ENCODE results near the gene AP1AR.

Gene AP1AR

DNA sequence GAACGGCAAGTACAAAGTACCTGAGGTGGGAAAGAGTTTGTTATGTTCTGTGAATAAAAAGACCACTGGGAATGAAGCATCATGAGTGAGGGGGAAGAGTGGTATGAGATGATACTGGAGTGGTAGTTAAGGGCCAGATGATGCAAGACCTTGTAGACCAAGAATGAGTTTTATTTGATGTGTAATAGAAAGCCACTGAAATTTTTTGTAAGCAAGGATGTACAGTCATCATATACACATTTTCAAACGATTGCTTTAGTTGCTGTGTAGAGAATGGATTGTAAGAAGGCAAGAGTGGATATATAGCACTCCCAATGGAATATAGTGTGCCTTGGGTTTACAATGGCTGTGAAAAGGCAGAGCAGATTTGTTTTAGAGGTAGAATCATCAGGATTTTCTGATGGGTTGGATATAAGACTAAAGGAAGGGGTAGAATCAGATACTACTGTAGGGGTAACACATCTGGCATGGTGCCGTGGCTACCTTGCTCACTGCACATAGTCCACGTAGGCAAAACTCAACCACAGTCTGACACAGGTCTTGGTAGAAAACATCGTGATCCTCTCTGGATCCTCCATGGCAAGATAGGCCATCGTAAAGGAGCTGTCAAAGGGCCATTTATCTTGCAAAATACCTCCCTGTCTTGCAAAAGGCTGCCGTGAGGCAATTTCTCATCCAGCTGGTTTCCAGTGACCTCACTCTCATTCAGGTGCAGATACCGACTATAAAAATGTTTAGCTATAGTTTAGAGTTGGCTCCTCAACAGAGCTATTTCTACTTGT, 39.2 kb downstream of the AP1AR start:
- H3K27ac ChIP-seq (ENCODE audit: low read depth, low read length): 0 out of 2 replicates have a peak overlapping the region, but pooled peaks have one; percentile 15
- H4K20me1 ChIP-seq (ENCODE audit: low read depth, low read length): no peaks in the 10 kb centered on the region
- H3K9me3 ChIP-seq (ENCODE audit: insufficient read depth, low read length): no peaks in the 10 kb centered on the region
- H3K9ac ChIP-seq (ENCODE audit: low read length): no peak overlapping the region
- peaks cover 8% of the 10 kb centered on the region; the same call in 1 of the 2 replicates for H3F3A ChIP-seq (ENCODE audit: insufficient read depth)
- H3K4me3 ChIP-seq (ENCODE audit: insufficient read depth, low read length, poor library complexity, severe bottlenecking): no peak overlapping the region
- no peaks in the 10 kb centered on the region for H3K27me3 ChIP-seq (ENCODE audit: low read length)
- H3K36me3 ChIP-seq (ENCODE audit: low read length): 0 out of 2 replicates have a peak, but pooled peaks cover 2% of the 10 kb centered on the region
- H3K79me2 ChIP-seq (ENCODE audit: insufficient read depth, low read length): no peaks in the 10 kb centered on the region
- no peak overlapping the region for H3K4me2 ChIP-seq (ENCODE audit: low read depth, low read length, poor library complexity, severe bottlenecking)
- TF ChIP-seq EZH2phosphoT487 (conservative IDR thresholded peaks at IDR 0.05; ENCODE audit: low read length): no peak
- TF ChIP-seq, protein P1, sequence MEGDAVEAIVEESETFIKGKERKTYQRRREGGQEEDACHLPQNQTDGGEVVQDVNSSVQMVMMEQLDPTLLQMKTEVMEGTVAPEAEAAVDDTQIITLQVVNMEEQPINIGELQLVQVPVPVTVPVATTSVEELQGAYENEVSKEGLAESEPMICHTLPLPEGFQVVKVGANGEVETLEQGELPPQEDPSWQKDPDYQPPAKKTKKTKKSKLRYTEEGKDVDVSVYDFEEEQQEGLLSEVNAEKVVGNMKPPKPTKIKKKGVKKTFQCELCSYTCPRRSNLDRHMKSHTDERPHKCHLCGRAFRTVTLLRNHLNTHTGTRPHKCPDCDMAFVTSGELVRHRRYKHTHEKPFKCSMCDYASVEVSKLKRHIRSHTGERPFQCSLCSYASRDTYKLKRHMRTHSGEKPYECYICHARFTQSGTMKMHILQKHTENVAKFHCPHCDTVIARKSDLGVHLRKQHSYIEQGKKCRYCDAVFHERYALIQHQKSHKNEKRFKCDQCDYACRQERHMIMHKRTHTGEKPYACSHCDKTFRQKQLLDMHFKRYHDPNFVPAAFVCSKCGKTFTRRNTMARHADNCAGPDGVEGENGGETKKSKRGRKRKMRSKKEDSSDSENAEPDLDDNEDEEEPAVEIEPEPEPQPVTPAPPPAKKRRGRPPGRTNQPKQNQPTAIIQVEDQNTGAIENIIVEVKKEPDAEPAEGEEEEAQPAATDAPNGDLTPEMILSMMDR (IDR thresholded peaks at IDR 0.05; ENCODE audit: insufficient read depth, low read length, poor library complexity, severe bottlenecking): no peak
- no peak overlapping the region for H2AFZ ChIP-seq (ENCODE audit: low read depth, low read length, severe bottlenecking)
- H3K9me2 ChIP-seq (replicated peaks; ENCODE audit: insufficient read depth, low read length): no peaks in the 10 kb centered on the region

- Histone ChIP-seq H3K9ac (ENCODE audit: low read length) (no peak overlapping the region), H3K27me3 (ENCODE audit: low read length) (no peaks in the 10 kb centered on the region), H3K4me3 (ENCODE audit: insufficient read depth, low read length, poor library complexity, severe bottlenecking) (no peak overlapping the region), H3K36me3 (ENCODE audit: low read length) (0 out of 2 replicates have a peak, but pooled peaks cover 7% of the 10 kb centered on the region), H2AFZ (ENCODE audit: low read depth, low read length, severe bottlenecking) (no peak overlapping the region), H3K9me3 (ENCODE audit: insufficient read depth, low read length) (no peaks in the 10 kb centered on the region), H4K20me1 (ENCODE audit: low read depth, low read length) (no peaks in the 10 kb centered on the region), H3F3A (ENCODE audit: insufficient read depth) (0 out of 2 replicates have a peak, but pooled peaks cover 4% of the 10 kb centered on the region), H3K4me2 (ENCODE audit: low read depth, low read length, poor library complexity, severe bottlenecking) (no peak overlapping the region), H3K27ac (ENCODE audit: low read depth, low read length) (no peak overlapping the region), H3K9me2 (replicated peaks; ENCODE audit: insufficient read depth, low read length) (no peaks in the 10 kb centered on the region), H3K79me2 (ENCODE audit: insufficient read depth, low read length) (peaks cover 13% of the 10 kb centered on the region)
- no peak for TF ChIP-seq EZH2phosphoT487 (conservative IDR thresholded peaks at IDR 0.05; ENCODE audit: low read length)
- TF ChIP-seq, protein P1 (IDR thresholded peaks at IDR 0.05; ENCODE audit: insufficient read depth, low read length, poor library complexity, severe bottlenecking): no peak
These were observed 40.7 kb downstream of the AP1AR start for GRCh38 chr4:112272292-112272691.

DNA sequence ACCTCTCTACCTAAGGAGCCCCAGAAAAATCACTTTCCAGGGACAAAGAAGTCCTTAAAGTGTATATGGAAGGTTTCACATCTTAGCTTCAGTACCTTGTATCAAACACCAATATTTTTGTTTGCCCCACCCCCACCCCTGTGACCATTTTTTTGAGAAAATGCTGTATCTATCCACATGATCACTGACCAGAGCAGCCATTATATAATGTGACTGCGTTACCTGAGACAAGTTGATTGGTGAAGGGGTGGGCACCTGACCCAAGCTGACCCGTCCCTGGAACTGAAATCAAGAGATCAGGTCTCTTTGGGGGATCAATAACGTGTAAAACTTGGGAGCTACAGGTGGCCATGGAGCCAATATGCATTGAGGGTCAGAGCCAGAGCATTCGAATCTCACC, 43.4 kb downstream of the AP1AR start:
- Histone ChIP-seq H3K9ac (ENCODE audit: low read length) (no peak overlapping the region), H3K4me2 (ENCODE audit: low read depth, low read length, poor library complexity, severe bottlenecking) (no peak overlapping the region), H3K4me3 (ENCODE audit: insufficient read depth, low read length, poor library complexity, severe bottlenecking) (no peak overlapping the region), H2AFZ (ENCODE audit: low read depth, low read length, severe bottlenecking) (no peak overlapping the region), H3K36me3 (ENCODE audit: low read length) (peaks cover 13% of the 10 kb centered on the region; the same call in 1 of the 2 replicates), H3K27me3 (ENCODE audit: low read length) (no peaks in the 10 kb centered on the region), H3K9me3 (ENCODE audit: insufficient read depth, low read length) (no peaks in the 10 kb centered on the region), H3F3A (ENCODE audit: insufficient read depth) (peaks cover 16% of the 10 kb centered on the region; the same call in 1 of the 2 replicates), H3K79me2 (ENCODE audit: insufficient read depth, low read length) (peaks cover 37% of the 10 kb centered on the region), H3K9me2 (replicated peaks; ENCODE audit: insufficient read depth, low read length) (no peaks in the 10 kb centered on the region), H4K20me1 (ENCODE audit: low read depth, low read length) (peaks cover 4% of the 10 kb centered on the region; the same call in 1 of the 2 replicates), H3K27ac (ENCODE audit: low read depth, low read length) (no peak overlapping the region)
- no peak for TF ChIP-seq EZH2phosphoT487 (conservative IDR thresholded peaks at IDR 0.05; ENCODE audit: low read length)
- TF ChIP-seq, protein P1 (IDR thresholded peaks at IDR 0.05; ENCODE audit: insufficient read depth, low read length, poor library complexity, severe bottlenecking): no peak

Measured in SU-DHL-6 (cell line).